H9 (cell line): ENCODE measurements around the gene FMN1. TPM values are rescaled to one million over a fixed set of nuclear protein-coding genes. Genes with fewer than 3 reads are reported as not detected.

Experiments
- DNase-seq: peaks from one replicate; pipeline ENCODE4 v3.0.0-alpha.2; 2017
- H2AFZ ChIP-seq: one replicate; pipeline ENCODE4 v1.6.1; 2013; ENCODE audit warnings: mild to moderate bottlenecking, low read length, control low read depth, moderate library complexity
- H2AK5ac ChIP-seq: 2 replicates; pipeline ENCODE4 v1.6.1; 2013; ENCODE audit warnings: low read length, control low read depth, mixed read lengths; ENCODE audit not compliant: insufficient read length
- H2BK120ac ChIP-seq: one replicate; pipeline ENCODE4 v1.6.1; 2013; ENCODE audit warnings: low read depth, mild to moderate bottlenecking, low read length, control low read depth, inconsistent platforms; ENCODE audit not compliant: poor library complexity, severe bottlenecking
- H2BK12ac ChIP-seq: 2 replicates; pipeline ENCODE4 v1.6.1; 2013; ENCODE audit warnings: low read length, control low read depth, mixed read lengths, low read depth; ENCODE audit not compliant: insufficient read length
- H2BK15ac ChIP-seq: 2 replicates; pipeline ENCODE4 v1.6.1; 2013; ENCODE audit warnings: low read depth, low read length, control low read depth
- H2BK20ac ChIP-seq: one replicate; pipeline ENCODE4 v1.6.1; 2013; ENCODE audit warnings: low read depth, mild to moderate bottlenecking, low read length, control low read depth, inconsistent platforms; ENCODE audit not compliant: poor library complexity, severe bottlenecking
- H2BK5ac ChIP-seq: 2 replicates; pipeline ENCODE4 v1.6.1; 2013; ENCODE audit warnings: low read length, control low read depth, mixed read lengths; ENCODE audit not compliant: insufficient read length
- H3K14ac ChIP-seq: 2 replicates; pipeline ENCODE4 v1.6.1; 2013; ENCODE audit warnings: low read length, control low read depth; ENCODE audit not compliant: insufficient read depth
- H3K18ac ChIP-seq: 2 replicates; pipeline ENCODE4 v1.6.1; 2013; ENCODE audit warnings: low read depth, mild to moderate bottlenecking, mixed read lengths, low read length, control low read depth; ENCODE audit not compliant: insufficient read length
- H3K23ac ChIP-seq: 2 replicates; pipeline ENCODE4 v1.6.1; 2013; ENCODE audit warnings: low read length, control low read depth, mixed read lengths, low read depth; ENCODE audit not compliant: insufficient read length
- H3K23me2 ChIP-seq: 2 replicates; pipeline ENCODE4 v1.6.1; 2013; ENCODE audit warnings: low read depth, mild to moderate bottlenecking, mixed read lengths, low read length, control low read depth; ENCODE audit not compliant: insufficient read length, poor library complexity, severe bottlenecking
- H3K27ac ChIP-seq: 2 replicates; pipeline ENCODE4 v1.5.1; 2013; ENCODE audit warnings: low read length, control low read depth, mixed read lengths, low read depth; ENCODE audit not compliant: insufficient read length
- H3K27me3 ChIP-seq: 2 replicates; pipeline ENCODE4 v1.6.1; 2013; ENCODE audit warnings: low read length, control low read depth, inconsistent platforms; ENCODE audit not compliant: insufficient read depth
- H3K4ac ChIP-seq: 2 replicates; pipeline ENCODE4 v1.6.1; 2013; ENCODE audit warnings: low read depth, mild to moderate bottlenecking, control low read depth, inconsistent platforms, low read length, moderate library complexity
- H3K4me1 ChIP-seq: 2 replicates; pipeline ENCODE4 v1.6.1; 2013; ENCODE audit warnings: low read length, control low read depth, inconsistent platforms; ENCODE audit not compliant: insufficient read depth
- H3K4me2 ChIP-seq: 2 replicates; pipeline ENCODE4 v1.6.1; 2013; ENCODE audit warnings: low read length, control low read depth, mixed read lengths; ENCODE audit not compliant: insufficient read length, insufficient read depth
- H3K56ac ChIP-seq: 2 replicates; pipeline ENCODE4 v1.6.1; 2013; ENCODE audit warnings: low read depth, mild to moderate bottlenecking, mixed read lengths, low read length, control low read depth; ENCODE audit not compliant: insufficient read length
- H3K79me1 ChIP-seq: 2 replicates; pipeline ENCODE4 v1.6.1; 2013; ENCODE audit warnings: low read depth, mild to moderate bottlenecking, moderate library complexity, low read length, control low read depth, inconsistent platforms; ENCODE audit not compliant: insufficient read depth, poor library complexity, severe bottlenecking
- H3K79me2 ChIP-seq: 2 replicates; pipeline ENCODE4 v1.6.1; 2013; ENCODE audit warnings: low read length, control low read depth, inconsistent platforms; ENCODE audit not compliant: insufficient read depth
- H3K9ac ChIP-seq: 2 replicates; pipeline ENCODE4 v1.6.1; 2013; ENCODE audit warnings: low read length, control low read depth, mixed read lengths; ENCODE audit not compliant: insufficient read length; ENCODE audit errors: extremely low read depth
- H3K9me3 ChIP-seq: one replicate; pipeline ENCODE4 v1.6.1; 2013; ENCODE audit warnings: low read depth, low read length, inconsistent platforms; ENCODE audit not compliant: control insufficient read depth
- H3T11ph ChIP-seq: one replicate; pipeline ENCODE4 v1.6.1; 2013; ENCODE audit warnings: mild to moderate bottlenecking, low read length, control low read depth, inconsistent platforms
- H4K20me1 ChIP-seq: one replicate; pipeline ENCODE4 v1.6.1; 2013; ENCODE audit not compliant: control insufficient read depth, insufficient read length, insufficient read depth
- H4K5ac ChIP-seq: 2 replicates; pipeline ENCODE4 v1.6.1; 2013; ENCODE audit warnings: low read depth, mild to moderate bottlenecking, mixed read lengths, low read length, control low read depth; ENCODE audit not compliant: insufficient read length
- H4K8ac ChIP-seq: replicated peaks from 2 replicates; pipeline ENCODE4 v1.6.1; 2013; ENCODE audit warnings: low read length, control low read depth, mixed read lengths, low read depth; ENCODE audit not compliant: insufficient read length
- H4K91ac ChIP-seq: 2 replicates; pipeline ENCODE4 v1.6.1; 2013; ENCODE audit warnings: low read depth, mild to moderate bottlenecking, moderate library complexity, mixed read lengths, low read length, control low read depth; ENCODE audit not compliant: insufficient read length
- H3K27ac Mint-ChIP-seq, 3 experiments: 2 replicates in 2 of 3; 3 replicates in 1 of 3; pipeline ENCODE4 v1.8.0; 2020 to 2021; ENCODE audit warnings: mixed read lengths in 3 of 3, mild to moderate bottlenecking in 1 of 3, moderate library complexity in 1 of 3
- H3K27me3 Mint-ChIP-seq: 2 replicates; pipeline ENCODE4 v1.8.0; 2021; ENCODE audit warnings: low read depth, mild to moderate bottlenecking, moderate library complexity, mixed read lengths
- H3K36me3 Mint-ChIP-seq, 3 experiments: 2 replicates in 2 of 3; 3 replicates in 1 of 3; pipeline ENCODE4 v1.8.0; 2020 to 2021; ENCODE audit warnings: low read depth in 3 of 3, mixed read lengths in 3 of 3; ENCODE audit not compliant: insufficient read depth in 1 of 3
- H3K4me1 Mint-ChIP-seq, 2 experiments: 2 replicates each; pipeline ENCODE4 v1.8.0; 2020; ENCODE audit warnings: mixed read lengths in 2 of 2
- H3K4me3 Mint-ChIP-seq, 2 experiments: 2 replicates in 1 of 2; 3 replicates in 1 of 2; pipeline ENCODE4 v1.8.0; 2020 to 2021; ENCODE audit warnings: mild to moderate bottlenecking in 2 of 2, mixed read lengths in 2 of 2, moderate library complexity in 1 of 2
- H3K9me3 Mint-ChIP-seq, 2 experiments: 2 replicates in 1 of 2; 3 replicates in 1 of 2; pipeline ENCODE4 v1.8.0; 2020; ENCODE audit warnings: mild to moderate bottlenecking in 2 of 2, mixed read lengths in 2 of 2, moderate library complexity in 1 of 2
- CTCF ChIP-seq: fragments of 200-600 bp; sonication (generic); conservative IDR thresholded peaks from 3 replicates; pipeline ENCODE4 v1.8.0; 2021; ENCODE audit warnings: antibody characterized with exemption, mild to moderate bottlenecking
- WGBS: extraction: QIAGEN DNeasy Blood & Tissue Kit; methylation state at CpG from one replicate; pipeline ENCODE4 v1.1.7; 2013; ENCODE audit warnings: missing lambda C conversion rate, low lambda C conversion rate, mixed read lengths; ENCODE audit not compliant: insufficient read length; ENCODE audit errors: extremely low coverage; 5-methylcytosine and 5-hydroxymethylcytosine counted together
- total RNA-seq: library from RNA; stranded (reverse); gene quantifications from 2 replicates; pipeline ENCODE4 v1.2.1, GENCODE V29; 2021

Gene FMN1
- total RNA-seq, 1 experiment from 2014 or later: 1.9 TPM

- Histone ChIP-seq H2BK12ac (no peak overlapping the region), H2BK120ac (no peak overlapping the region), H3K4me1 (no peaks in the 10 kb centered on the region), H4K8ac (no peak overlapping the region), H3K4me2 (no peak overlapping the region), H3K23ac (no peak overlapping the region), H2BK20ac (no peak overlapping the region), H3K56ac (no peak overlapping the region), H2AFZ (no peak overlapping the region), H3K9me3 (no peaks in the 10 kb centered on the region), H3K23me2 (no peaks in the 10 kb centered on the region), H3K27me3 (no peaks in the 10 kb centered on the region; the same call in 1 of the 2 replicates), H3K18ac (no peak overlapping the region), H3K79me2 (no peaks in the 10 kb centered on the region), H4K91ac (no peak overlapping the region), H4K5ac (no peak overlapping the region), H2BK5ac (no peak overlapping the region), H3K14ac (no peak overlapping the region), H3K27ac (no peak overlapping the region), H2BK15ac (no peak overlapping the region), H3K9ac (no peak overlapping the region), H2AK5ac (no peak overlapping the region), H4K20me1 (no peaks in the 10 kb centered on the region), H3T11ph (no peak overlapping the region), H3K4ac (no peak overlapping the region), H3K79me1 (no peaks in the 10 kb centered on the region)
- H3K27me3 Mint-ChIP-seq: peaks cover 1% of the 10 kb centered on the region; the same call in 1 of the 2 replicates
- no CpG with 5 or more reads among the region's 1 CpG for WGBS
- no peak overlapping the region for H3K4me3 Mint-ChIP-seq
- peaks cover 16 to 24% of the 10 kb centered on the region in 2 experiments for H3K9me3 Mint-ChIP-seq
- DNase-seq: no peak
- no peak for TF ChIP-seq CTCF
- peaks cover 3 to 21% (median 7%) of the 10 kb centered on the region in 3 experiments; a peak in 6 of 7 replicates for H3K36me3 Mint-ChIP-seq
- H3K4me1 Mint-ChIP-seq: peaks cover 2 to 3% of the 10 kb centered on the region in 2 experiments; a peak in 3 of 4 replicates
- H3K27ac Mint-ChIP-seq: no peak overlapping the region
These were observed 261.3 kb downstream of the FMN1 start for GRCh38 chr15:32933236-32933635.
